HG03108 (cell line): Measurements from ENCODE around the gene YWHAB.

Experiments used
- ATAC-seq: cut with Tn5 transposase; IDR thresholded peaks from one replicate; pipeline ENCODE4 v1.9.1; 2021; ENCODE audit warnings: moderate library complexity; ENCODE audit not compliant: unreplicated experiment

YWHAB gene

GRCh38 chr20:44950368-44950767 is 64.9 kb downstream of the YWHAB start:
- no peak for ATAC-seq

GRCh38 chr20:44952731-44953130 is 67.2 kb downstream of the YWHAB start:
- no peak for ATAC-seq

GRCh38 chr20:44954211-44954610 is 68.7 kb downstream of the YWHAB start:
- no peak for ATAC-seq

GRCh38 chr20:44955270-44955669 is 69.8 kb downstream of the YWHAB start:
- no peak for ATAC-seq

- ATAC-seq: no peak
These were observed 70.9 kb downstream of the YWHAB start for GRCh38 chr20:44956410-44956809.
